PFSK-1 (cell line): ENCODE measurements around the gene CENPT.

ENCODE experiments used
- POLR2AphosphoS5 ChIP-seq: IDR thresholded peaks from 2 replicates; pipeline ENCODE4 v1.6.1; 2012; ENCODE audit warnings: low read depth, mild to moderate bottlenecking, control low read depth, low read length, moderate library complexity
- TAF1 ChIP-seq: IDR thresholded peaks from 2 replicates; pipeline ENCODE4 v1.6.1; 2012; ENCODE audit warnings: low read length, control low read depth, borderline replicate concordance; ENCODE audit not compliant: insufficient read depth

- no peak for TF ChIP-seq POLR2AphosphoS5
- no peak for TF ChIP-seq TAF1
Observed at GRCh38 chr16:67879936-67880335, 32.4 kb upstream of the CENPT start.
